GM10266 (cell line): ENCODE measurements around the gene FGF14.

Experiments used
- DNase-seq: peaks from one replicate; pipeline ENCODE4 v3.0.0; 2012; ENCODE audit errors: extremely low spot score
- TF ChIP-seq, protein P1 (sequence below): IDR thresholded peaks from 2 replicates; pipeline ENCODE4 v1.5.1; 2012; ENCODE audit warnings: mild to moderate bottlenecking, low read depth; ENCODE audit not compliant: control insufficient read depth, insufficient read depth; ENCODE audit errors: missing control alignments

The FGF14 gene

DNA sequence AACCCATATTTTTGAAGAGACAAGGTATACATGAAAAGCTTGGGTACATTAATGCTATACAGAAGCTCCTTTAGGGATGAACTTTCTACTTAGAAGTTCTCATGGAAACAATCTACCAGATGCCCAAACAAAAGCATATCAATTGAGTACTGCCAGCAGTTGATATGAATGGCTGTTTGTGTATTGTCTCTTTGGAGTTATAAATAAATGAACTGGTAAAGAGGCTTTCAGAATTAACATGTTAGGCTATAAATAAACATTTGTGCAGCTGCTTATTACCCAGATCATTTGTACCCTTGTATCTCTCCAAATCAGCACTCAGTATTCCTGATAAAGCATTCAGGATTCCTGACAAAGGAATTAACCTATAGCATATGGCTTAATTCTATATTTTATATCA lies 418.9 kb downstream of the FGF14 start:
- TF ChIP-seq, protein P1, sequence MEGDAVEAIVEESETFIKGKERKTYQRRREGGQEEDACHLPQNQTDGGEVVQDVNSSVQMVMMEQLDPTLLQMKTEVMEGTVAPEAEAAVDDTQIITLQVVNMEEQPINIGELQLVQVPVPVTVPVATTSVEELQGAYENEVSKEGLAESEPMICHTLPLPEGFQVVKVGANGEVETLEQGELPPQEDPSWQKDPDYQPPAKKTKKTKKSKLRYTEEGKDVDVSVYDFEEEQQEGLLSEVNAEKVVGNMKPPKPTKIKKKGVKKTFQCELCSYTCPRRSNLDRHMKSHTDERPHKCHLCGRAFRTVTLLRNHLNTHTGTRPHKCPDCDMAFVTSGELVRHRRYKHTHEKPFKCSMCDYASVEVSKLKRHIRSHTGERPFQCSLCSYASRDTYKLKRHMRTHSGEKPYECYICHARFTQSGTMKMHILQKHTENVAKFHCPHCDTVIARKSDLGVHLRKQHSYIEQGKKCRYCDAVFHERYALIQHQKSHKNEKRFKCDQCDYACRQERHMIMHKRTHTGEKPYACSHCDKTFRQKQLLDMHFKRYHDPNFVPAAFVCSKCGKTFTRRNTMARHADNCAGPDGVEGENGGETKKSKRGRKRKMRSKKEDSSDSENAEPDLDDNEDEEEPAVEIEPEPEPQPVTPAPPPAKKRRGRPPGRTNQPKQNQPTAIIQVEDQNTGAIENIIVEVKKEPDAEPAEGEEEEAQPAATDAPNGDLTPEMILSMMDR: no peak
- no peak for DNase-seq

DNA sequence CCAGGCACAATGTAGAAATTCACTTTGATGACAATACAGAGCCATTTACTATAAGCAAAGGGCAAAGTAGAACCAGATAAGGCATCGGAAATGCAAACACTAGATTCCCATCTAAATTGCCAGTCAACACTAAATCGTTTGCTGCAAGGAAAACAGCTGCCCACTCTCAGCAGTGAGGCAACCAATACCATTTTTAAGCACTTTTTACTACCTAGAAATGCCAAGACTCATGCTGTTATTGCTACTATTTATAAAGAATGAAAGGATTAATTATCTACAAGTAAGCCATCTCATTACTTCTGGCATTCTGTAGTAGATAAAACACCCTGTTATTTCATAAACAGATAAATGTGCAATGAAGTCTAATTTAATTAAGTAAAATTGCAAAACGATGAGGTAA lies 422.0 kb downstream of the FGF14 start:
- TF ChIP-seq, protein P1: no peak
- DNase-seq: no peak

DNA sequence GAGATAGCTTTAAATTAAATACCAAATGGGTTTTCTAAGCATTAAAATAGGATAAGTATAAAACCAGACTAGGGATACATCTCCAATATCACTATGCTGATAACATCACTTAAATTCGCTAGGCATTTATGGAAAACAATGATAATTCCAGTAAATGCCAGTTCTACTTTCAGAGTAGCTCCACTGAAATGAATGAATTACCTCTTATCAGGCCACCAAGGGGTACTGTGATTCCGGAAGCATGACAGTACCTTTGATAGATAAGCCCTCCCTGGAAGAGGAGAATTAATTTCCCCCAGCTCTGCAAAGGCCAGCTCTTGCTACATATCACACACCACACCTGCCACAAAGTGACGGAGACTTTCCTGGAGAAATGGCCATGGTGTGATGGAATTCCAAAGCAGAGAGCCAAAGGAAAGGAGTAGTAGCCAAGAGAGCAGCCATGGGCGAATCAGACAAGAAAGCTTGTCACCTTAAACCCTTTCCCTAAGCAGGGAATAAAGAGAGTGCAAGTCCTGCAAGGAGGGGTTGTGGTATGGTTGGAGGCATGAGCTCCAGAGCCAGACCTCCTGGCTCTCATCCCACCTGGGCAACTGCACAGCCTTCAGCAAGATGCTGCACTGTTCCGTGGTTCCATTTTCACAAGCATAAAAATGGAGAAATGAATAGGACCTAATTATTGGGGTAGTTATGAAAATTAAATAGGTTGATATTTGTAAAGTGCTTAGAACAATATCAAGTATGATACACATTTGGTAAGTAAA lies 423.1 kb downstream of the FGF14 start:
- DNase-seq: no peak
- TF ChIP-seq, protein P1: no peak

DNA sequence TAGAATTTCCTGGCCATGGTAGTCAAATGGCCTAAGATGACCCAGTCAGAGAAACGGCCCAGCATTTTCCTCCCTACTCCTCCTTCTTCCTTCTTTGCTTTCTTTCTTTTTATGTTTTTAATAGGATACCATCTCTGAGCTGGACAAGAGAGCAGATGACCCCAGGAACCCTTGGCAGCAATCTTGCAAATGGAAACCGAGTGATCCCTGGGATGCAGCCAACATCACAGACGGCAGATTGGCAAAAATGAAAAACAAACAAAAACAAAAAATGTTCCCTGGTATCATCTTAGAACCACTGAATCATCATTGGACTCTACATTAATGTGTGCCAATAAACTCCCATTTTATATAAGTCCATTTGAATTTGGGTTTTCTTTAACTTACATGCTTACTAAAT lies 424.4 kb downstream of the FGF14 start:
- no peak for DNase-seq
- TF ChIP-seq, protein P1: no peak

DNA sequence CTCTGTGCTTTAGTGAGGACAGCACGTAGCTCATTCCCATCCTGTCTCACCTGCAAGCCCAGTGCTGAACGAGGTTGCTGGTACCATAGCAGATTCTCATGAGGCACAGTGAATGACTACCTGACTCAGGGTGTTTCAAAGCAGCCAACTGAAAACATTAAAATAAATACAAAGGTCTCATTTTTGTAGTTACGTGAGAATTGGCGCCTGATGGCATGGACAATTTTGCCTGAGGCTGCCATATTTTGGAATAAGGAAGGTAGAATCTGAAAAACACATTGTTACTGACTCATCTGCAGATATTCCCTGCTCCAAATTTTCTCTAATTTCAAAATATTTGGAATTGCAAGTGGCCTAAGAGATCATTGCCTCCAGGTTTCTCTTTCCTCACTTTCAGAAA lies 429.7 kb downstream of the FGF14 start:
- TF ChIP-seq, protein P1: no peak
- DNase-seq: no peak

DNA sequence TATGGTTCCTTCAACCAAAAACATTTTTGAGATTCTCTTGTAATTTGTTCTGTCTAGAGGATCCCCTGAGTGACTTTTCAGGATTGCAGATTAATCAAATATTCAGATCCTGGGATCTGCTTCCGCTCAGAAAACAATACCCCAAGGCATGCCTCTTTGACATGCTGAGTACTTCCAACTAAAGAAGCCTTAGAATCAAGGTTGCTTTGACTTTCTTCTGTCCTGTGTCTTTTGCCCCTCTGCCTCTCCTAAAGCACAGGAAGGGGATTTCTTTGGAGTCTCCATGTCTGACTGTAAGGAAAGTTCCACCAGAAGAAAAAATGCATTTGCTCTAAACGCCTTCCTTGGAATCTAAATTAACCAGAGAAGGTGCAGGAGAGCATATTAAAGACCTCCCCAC lies 431.5 kb downstream of the FGF14 start:
- DNase-seq: no peak
- TF ChIP-seq, protein P1: no peak

DNA sequence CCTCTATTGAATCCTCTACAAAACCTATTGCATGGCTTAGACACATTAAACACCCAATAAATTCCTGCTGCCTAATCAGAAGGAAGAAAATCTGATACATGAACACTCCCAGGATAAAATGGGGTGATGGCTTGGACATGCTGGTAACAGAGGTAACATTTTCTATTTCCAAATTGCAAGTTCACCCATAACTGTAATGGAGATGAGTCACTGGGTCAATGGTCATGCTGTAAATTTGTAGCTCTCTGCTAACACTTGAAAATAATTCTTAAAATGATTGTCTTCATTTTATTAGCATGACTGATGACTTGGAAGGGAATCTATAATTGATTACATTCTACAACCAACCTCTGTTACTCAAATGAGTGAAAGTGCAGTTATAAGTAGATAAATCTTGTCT lies 434.1 kb downstream of the FGF14 start:
- TF ChIP-seq, protein P1: no peak
- DNase-seq: no peak
